K562 (cell line): Measurements from ENCODE around the gene LRRC4B. TPM values are rescaled to one million over a fixed set of nuclear protein-coding genes. Genes with fewer than 3 reads are reported as not detected.
"Not testable (repeated sequence)": the region's sequence is repeated elsewhere in the genome, so short reads cannot be mapped to it uniquely, and the experiment has no call there.

Experiments
- ARID1B ChIP-seq: fragments of 450-650 bp; IDR thresholded peaks from 2 replicates; pipeline ENCODE4 v1.6.1; 2016; ENCODE audit warnings: antibody characterized with exemption, mild to moderate bottlenecking, inconsistent platforms
- ATF1 ChIP-seq, 2 experiments: fragments of 450-650 bp in 1 of 2; IDR thresholded peaks; 2 replicates each; pipeline ENCODE4 v1.6.1; 2016; ENCODE audit warnings: missing compliant biosample characterization in 1 of 2, missing genetic modification characterization in 1 of 2
- CBFA2T2 ChIP-seq: fragments of 450-650 bp; conservative IDR thresholded peaks from 2 replicates; pipeline ENCODE4 v1.6.1; 2017; ENCODE audit warnings: mild to moderate bottlenecking
- CBFA2T3 ChIP-seq: fragments of 450-650 bp; IDR thresholded peaks from 2 replicates; pipeline ENCODE4 v1.6.1; 2017
- CXXC5 ChIP-seq: fragments of 250-450 bp; sonication (Bioruptor Pico); IDR thresholded peaks from 2 replicates; pipeline ENCODE4 v1.8.0; 2022; ENCODE audit warnings: inconsistent platforms, mild to moderate bottlenecking, moderate library complexity
- DMBX1 ChIP-seq: fragments of 250-450 bp; sonication (Bioruptor Pico); IDR thresholded peaks from 2 replicates; pipeline ENCODE4 v1.8.0; 2022; ENCODE audit warnings: inconsistent platforms, mild to moderate bottlenecking, moderate library complexity, borderline replicate concordance
- DPF2 ChIP-seq: fragments of 450-650 bp; IDR thresholded peaks from 2 replicates; pipeline ENCODE4 v1.6.1; 2016
- EP400 ChIP-seq: fragments of 450-650 bp; IDR thresholded peaks from 2 replicates; pipeline ENCODE4 v1.6.1; 2017; ENCODE audit warnings: antibody characterized with exemption, mild to moderate bottlenecking, moderate library complexity
- KDM1A ChIP-seq, 2 experiments: fragments of 450-650 bp; IDR thresholded peaks; 2 replicates each; pipeline ENCODE4 v1.6.1; 2016; ENCODE audit warnings: mild to moderate bottlenecking in 2 of 2
- L3MBTL2 ChIP-seq: fragments of 450-650 bp; IDR thresholded peaks from 2 replicates; pipeline ENCODE4 v1.6.1; 2016; ENCODE audit warnings: mild to moderate bottlenecking, moderate library complexity
- SMARCA4 ChIP-seq: fragments of 450-650 bp; IDR thresholded peaks from 2 replicates; pipeline ENCODE4 v1.6.1; 2016
- TCF3 ChIP-seq: sonication (generic); formaldehyde crosslinking; IDR thresholded peaks from 2 replicates; pipeline ENCODE4 v1.4.0; 2020; ENCODE audit warnings: mild to moderate bottlenecking, missing genetic modification reagents
- ZNF311 ChIP-seq: fragments of 250-450 bp; sonication (Bioruptor Pico); IDR thresholded peaks from 2 replicates; pipeline ENCODE4 v1.4.0; 2020; ENCODE audit warnings: mild to moderate bottlenecking, moderate library complexity
- ZNF583 ChIP-seq: fragments of 250-450 bp; sonication (Bioruptor Pico); IDR thresholded peaks from 2 replicates; pipeline ENCODE4 v1.4.0; 2020
- polyA plus RNA-seq, 8 experiments: library from polyadenylated mRNA; depleted of rRNA in 4 of 8; stranded (reverse) in 5 of 8; unstranded in 3 of 8; fragments of >200 nt; fragmentation: Nextera tagmentation in 2 of 8; fragmentation: Illumina TruSeq in 1 of 8; extraction: Ambion mirVana in 2 of 8; extraction: Trizol in 1 of 8; gene quantifications; 2 replicates each; pipeline versions ENCODE4 v1.2.1 to v1.2.3, GENCODE V29; 2011 to 2014; ENCODE audit warnings: inconsistent platforms in 1 of 8, missing spikeins in 1 of 8
- total RNA-seq, 7 experiments: library from RNA; depleted of rRNA in 6 of 7; stranded (reverse); fragments of >200 nt in 6 of 7; fragmentation: Illumina TruSeq in 2 of 7; extraction: Trizol in 2 of 7; gene quantifications; 2 replicates each; pipeline versions ENCODE4 v1.2.1 to v1.2.3, GENCODE V29; 2011 to 2021; ENCODE audit warnings: low replicate concordance in 1 of 7
- TF ChIP-seq, protein P1 (sequence below): fragments of 450-650 bp; IDR thresholded peaks from 2 replicates; pipeline ENCODE4 v1.6.1; 2017; ENCODE audit warnings: antibody characterized with exemption, mild to moderate bottlenecking
- TF ChIP-seq, protein P2 (sequence below): fragments of 450-650 bp; IDR thresholded peaks from 2 replicates; pipeline ENCODE4 v1.6.1; 2016; ENCODE audit warnings: missing biosample characterization, missing genetic modification characterization
- TF ChIP-seq, protein P3 (sequence below): fragments of 450-650 bp; conservative IDR thresholded peaks from 2 replicates; pipeline ENCODE4 v1.6.1; 2016; ENCODE audit warnings: missing genetic modification characterization, low read depth, mild to moderate bottlenecking, missing compliant biosample characterization, moderate library complexity

LRRC4B gene
- total and polyA plus RNA-seq, 9 of the 15 experiments (the other 6 are each of a cell fraction or from before 2014, with no cell fraction given), result 0.18 to 9.6 (median 2.9) TPM; not detected in 2

- TF ChIP-seq ARID1B (peak; percentile 61), L3MBTL2 (peak; percentile 53; the same call in 1 of the 2 replicates), CBFA2T2 (peak; percentile 63), CXXC5 (CRISPR knock-in tag) (0 out of 2 replicates have a peak, but pooled peaks have one; percentile 22), DMBX1 (peak; percentile 90), DPF2 (peak; percentile 57; the same call in 1 of the 2 replicates), CBFA2T3 (peak; percentile 80), EP400 (peak; percentile 26; the same call in 1 of the 2 replicates), ZNF583 (CRISPR knock-in tag) (peak; percentile 76), ZNF311 (CRISPR knock-in tag) (peak; percentile 57; the same call in 1 of the 2 replicates), TCF3 (CRISPR knock-in tag) (peak; percentile 40), KDM1A (IDR thresholded peaks at IDR 0.05) (peak; percentile 48 to 60; a peak in 3 of 4 replicates), SMARCA4 (0 out of 2 replicates have a peak, but pooled peaks have one; percentile 17), ATF1 (tag; IDR thresholded peaks at IDR 0.05) (0 out of 2 replicates have a peak, but pooled peaks have one; percentile 9)
- TF ChIP-seq, protein P1, sequence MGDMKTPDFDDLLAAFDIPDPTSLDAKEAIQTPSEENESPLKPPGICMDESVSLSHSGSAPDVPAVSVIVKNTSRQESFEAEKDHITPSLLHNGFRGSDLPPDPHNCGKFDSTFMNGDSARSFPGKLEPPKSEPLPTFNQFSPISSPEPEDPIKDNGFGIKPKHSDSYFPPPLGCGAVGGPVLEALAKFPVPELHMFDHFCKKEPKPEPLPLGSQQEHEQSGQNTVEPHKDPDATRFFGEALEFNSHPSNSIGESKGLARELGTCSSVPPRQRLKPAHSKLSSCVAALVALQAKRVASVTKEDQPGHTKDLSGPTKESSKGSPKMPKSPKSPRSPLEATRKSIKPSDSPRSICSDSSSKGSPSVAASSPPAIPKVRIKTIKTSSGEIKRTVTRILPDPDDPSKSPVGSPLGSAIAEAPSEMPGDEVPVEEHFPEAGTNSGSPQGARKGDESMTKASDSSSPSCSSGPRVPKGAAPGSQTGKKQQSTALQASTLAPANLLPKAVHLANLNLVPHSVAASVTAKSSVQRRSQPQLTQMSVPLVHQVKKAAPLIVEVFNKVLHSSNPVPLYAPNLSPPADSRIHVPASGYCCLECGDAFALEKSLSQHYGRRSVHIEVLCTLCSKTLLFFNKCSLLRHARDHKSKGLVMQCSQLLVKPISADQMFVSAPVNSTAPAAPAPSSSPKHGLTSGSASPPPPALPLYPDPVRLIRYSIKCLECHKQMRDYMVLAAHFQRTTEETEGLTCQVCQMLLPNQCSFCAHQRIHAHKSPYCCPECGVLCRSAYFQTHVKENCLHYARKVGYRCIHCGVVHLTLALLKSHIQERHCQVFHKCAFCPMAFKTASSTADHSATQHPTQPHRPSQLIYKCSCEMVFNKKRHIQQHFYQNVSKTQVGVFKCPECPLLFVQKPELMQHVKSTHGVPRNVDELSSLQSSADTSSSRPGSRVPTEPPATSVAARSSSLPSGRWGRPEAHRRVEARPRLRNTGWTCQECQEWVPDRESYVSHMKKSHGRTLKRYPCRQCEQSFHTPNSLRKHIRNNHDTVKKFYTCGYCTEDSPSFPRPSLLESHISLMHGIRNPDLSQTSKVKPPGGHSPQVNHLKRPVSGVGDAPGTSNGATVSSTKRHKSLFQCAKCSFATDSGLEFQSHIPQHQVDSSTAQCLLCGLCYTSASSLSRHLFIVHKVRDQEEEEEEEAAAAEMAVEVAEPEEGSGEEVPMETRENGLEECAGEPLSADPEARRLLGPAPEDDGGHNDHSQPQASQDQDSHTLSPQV, result peak; percentile 94
- TF ChIP-seq, protein P2, sequence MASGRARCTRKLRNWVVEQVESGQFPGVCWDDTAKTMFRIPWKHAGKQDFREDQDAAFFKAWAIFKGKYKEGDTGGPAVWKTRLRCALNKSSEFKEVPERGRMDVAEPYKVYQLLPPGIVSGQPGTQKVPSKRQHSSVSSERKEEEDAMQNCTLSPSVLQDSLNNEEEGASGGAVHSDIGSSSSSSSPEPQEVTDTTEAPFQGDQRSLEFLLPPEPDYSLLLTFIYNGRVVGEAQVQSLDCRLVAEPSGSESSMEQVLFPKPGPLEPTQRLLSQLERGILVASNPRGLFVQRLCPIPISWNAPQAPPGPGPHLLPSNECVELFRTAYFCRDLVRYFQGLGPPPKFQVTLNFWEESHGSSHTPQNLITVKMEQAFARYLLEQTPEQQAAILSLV (tag), result peak; percentile 62; the same call in 1 of the 2 replicates
- TF ChIP-seq, protein P3, sequence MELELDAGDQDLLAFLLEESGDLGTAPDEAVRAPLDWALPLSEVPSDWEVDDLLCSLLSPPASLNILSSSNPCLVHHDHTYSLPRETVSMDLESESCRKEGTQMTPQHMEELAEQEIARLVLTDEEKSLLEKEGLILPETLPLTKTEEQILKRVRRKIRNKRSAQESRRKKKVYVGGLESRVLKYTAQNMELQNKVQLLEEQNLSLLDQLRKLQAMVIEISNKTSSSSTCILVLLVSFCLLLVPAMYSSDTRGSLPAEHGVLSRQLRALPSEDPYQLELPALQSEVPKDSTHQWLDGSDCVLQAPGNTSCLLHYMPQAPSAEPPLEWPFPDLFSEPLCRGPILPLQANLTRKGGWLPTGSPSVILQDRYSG, result peak; percentile 84; the same call in 1 of the 2 replicates
- TF ChIP-seq ATF1 (CRISPR knock-in tag; IDR thresholded peaks at IDR 0.05), result not testable (repeated sequence)
Observed at GRCh38 chr19:50581795-50582660, 13.8 kb upstream of the LRRC4B start (continued).
